ENCODE results near the gene FGR.
"Not testable (repeated sequence)": the region's sequence is repeated elsewhere in the genome, so short reads cannot be mapped to it uniquely, and the experiment has no call there.

The FGR gene

GRCh38 chr1:27624467-27625178 is 10.4 kb downstream of the FGR start:
- Histone ChIP-seq H3K4me3 (ENCODE audit: low read depth, low read length) (no peak overlapping the region), H3K36me3 (ENCODE audit: insufficient read depth, low read length) (no peaks in the 10 kb centered on the region), H3K4me1 (ENCODE audit: control insufficient read depth, insufficient read depth, low read length, unreplicated experiment) (peaks cover 10% of the 10 kb centered on the region)

GRCh38 chr1:27623327-27624212 is 11.4 kb downstream of the FGR start:
- Histone ChIP-seq H3K4me3 (ENCODE audit: low read depth, low read length) (no peak overlapping the region), H3K27me3 (ENCODE audit: insufficient read depth, low read length) (no peaks in the 10 kb centered on the region), H2AFZ (ENCODE audit: low read length, unreplicated experiment) (no peak overlapping the region), H3K79me2 (ENCODE audit: control insufficient read depth, insufficient read depth, low read length, unreplicated experiment) (no peaks in the 10 kb centered on the region), H3K36me3 (ENCODE audit: insufficient read depth, low read length) (no peaks in the 10 kb centered on the region), H3K4me1 (ENCODE audit: control insufficient read depth, insufficient read depth, low read length, unreplicated experiment) (peaks cover 10% of the 10 kb centered on the region), H3K27ac (ENCODE audit: low read depth, low read length) (no peak overlapping the region)

More at GRCh38 chr1:27624467-27625178, 10.4 kb downstream of the FGR start:
- no peaks in the 10 kb centered on the region for H3K27me3 ChIP-seq (ENCODE audit: insufficient read depth, low read length)
- no peak overlapping the region for H3K27ac ChIP-seq (ENCODE audit: low read depth, low read length)
- H2AFZ ChIP-seq (ENCODE audit: low read length, unreplicated experiment): no peak overlapping the region
- no peaks in the 10 kb centered on the region for H3K79me2 ChIP-seq (ENCODE audit: control insufficient read depth, insufficient read depth, low read length, unreplicated experiment)

- H3K27me3 ChIP-seq (ENCODE audit: insufficient read depth, low read length): no peaks in the 10 kb centered on the region
- H3K27ac ChIP-seq (ENCODE audit: low read depth, low read length): no peak overlapping the region
- H3K4me1 ChIP-seq (ENCODE audit: control insufficient read depth, insufficient read depth, low read length, unreplicated experiment): peaks cover 10% of the 10 kb centered on the region
- no peaks in the 10 kb centered on the region for H3K79me2 ChIP-seq (ENCODE audit: control insufficient read depth, insufficient read depth, low read length, unreplicated experiment)
- no peak overlapping the region for H3K4me3 ChIP-seq (ENCODE audit: low read depth, low read length)
- H2AFZ ChIP-seq (ENCODE audit: low read length, unreplicated experiment): no peak overlapping the region
- H3K36me3 ChIP-seq (ENCODE audit: insufficient read depth, low read length): no peaks in the 10 kb centered on the region
Observed at GRCh38 chr1:27622828-27623227, 12.2 kb downstream of the FGR start.

- no peak overlapping the region for H2AFZ ChIP-seq (ENCODE audit: low read length, unreplicated experiment)
Observed at GRCh38 chr1:27621051-27621920, 13.7 kb downstream of the FGR start.

GRCh38 chr1:27619782-27620438 is 15.1 kb downstream of the FGR start:
- not testable (repeated sequence) for H3K4me3 ChIP-seq (ENCODE audit: low read depth, low read length); H3K36me3 ChIP-seq (ENCODE audit: insufficient read depth, low read length); H3K79me2 ChIP-seq (ENCODE audit: control insufficient read depth, insufficient read depth, low read length, unreplicated experiment); H3K27me3 ChIP-seq (ENCODE audit: insufficient read depth, low read length); H3K4me1 ChIP-seq (ENCODE audit: control insufficient read depth, insufficient read depth, low read length, unreplicated experiment); H2AFZ ChIP-seq (ENCODE audit: low read length, unreplicated experiment); H3K27ac ChIP-seq (ENCODE audit: low read depth, low read length)

More at GRCh38 chr1:27621051-27621920, 13.7 kb downstream of the FGR start:
- no peaks in the 10 kb centered on the region for H3K27me3 ChIP-seq (ENCODE audit: insufficient read depth, low read length)
- no peak overlapping the region for H3K4me3 ChIP-seq (ENCODE audit: low read depth, low read length)
- H3K27ac ChIP-seq (ENCODE audit: low read depth, low read length): no peak overlapping the region
- no peaks in the 10 kb centered on the region for H3K79me2 ChIP-seq (ENCODE audit: control insufficient read depth, insufficient read depth, low read length, unreplicated experiment)
- no peaks in the 10 kb centered on the region for H3K36me3 ChIP-seq (ENCODE audit: insufficient read depth, low read length)
- H3K4me1 ChIP-seq (ENCODE audit: control insufficient read depth, insufficient read depth, low read length, unreplicated experiment): peaks cover 10% of the 10 kb centered on the region

- no peak overlapping the region for H2AFZ ChIP-seq (ENCODE audit: low read length, unreplicated experiment)
- no peaks in the 10 kb centered on the region for H3K27me3 ChIP-seq (ENCODE audit: insufficient read depth, low read length)
- H3K79me2 ChIP-seq (ENCODE audit: control insufficient read depth, insufficient read depth, low read length, unreplicated experiment): no peaks in the 10 kb centered on the region
- H3K27ac ChIP-seq (ENCODE audit: low read depth, low read length): no peak overlapping the region
- peaks cover 10% of the 10 kb centered on the region for H3K4me1 ChIP-seq (ENCODE audit: control insufficient read depth, insufficient read depth, low read length, unreplicated experiment)
- H3K36me3 ChIP-seq (ENCODE audit: insufficient read depth, low read length): no peaks in the 10 kb centered on the region
- H3K4me3 ChIP-seq (ENCODE audit: low read depth, low read length): no peak overlapping the region
Observed at GRCh38 chr1:27618341-27619082, 16.5 kb downstream of the FGR start.

- Histone ChIP-seq H3K4me3 (ENCODE audit: low read depth, low read length) (no peak overlapping the region), H2AFZ (ENCODE audit: low read length, unreplicated experiment) (no peak overlapping the region), H3K36me3 (ENCODE audit: insufficient read depth, low read length) (no peaks in the 10 kb centered on the region)
Observed at GRCh38 chr1:27617420-27617819, 17.6 kb downstream of the FGR start.

GRCh38 chr1:27616441-27616840 is 18.5 kb downstream of the FGR start:
- Histone ChIP-seq H3K27ac (ENCODE audit: low read depth, low read length) (no peak overlapping the region), H3K79me2 (ENCODE audit: control insufficient read depth, insufficient read depth, low read length, unreplicated experiment) (no peaks in the 10 kb centered on the region), H3K36me3 (ENCODE audit: insufficient read depth, low read length) (no peaks in the 10 kb centered on the region), H2AFZ (ENCODE audit: low read length, unreplicated experiment) (no peak overlapping the region), H3K4me1 (ENCODE audit: control insufficient read depth, insufficient read depth, low read length, unreplicated experiment) (peaks cover 6% of the 10 kb centered on the region), H3K4me3 (ENCODE audit: low read depth, low read length) (no peak overlapping the region), H3K27me3 (ENCODE audit: insufficient read depth, low read length) (no peaks in the 10 kb centered on the region)

More at GRCh38 chr1:27617420-27617819, 17.6 kb downstream of the FGR start:
- Histone ChIP-seq H3K27me3 (ENCODE audit: insufficient read depth, low read length) (no peaks in the 10 kb centered on the region), H3K27ac (ENCODE audit: low read depth, low read length) (no peak overlapping the region), H3K79me2 (ENCODE audit: control insufficient read depth, insufficient read depth, low read length, unreplicated experiment) (no peaks in the 10 kb centered on the region), H3K4me1 (ENCODE audit: control insufficient read depth, insufficient read depth, low read length, unreplicated experiment) (peaks cover 10% of the 10 kb centered on the region)

- H3K27ac ChIP-seq (ENCODE audit: low read depth, low read length): no peak overlapping the region
- no peaks in the 10 kb centered on the region for H3K4me1 ChIP-seq (ENCODE audit: control insufficient read depth, insufficient read depth, low read length, unreplicated experiment)
- H3K4me3 ChIP-seq (ENCODE audit: low read depth, low read length): no peak overlapping the region
- H2AFZ ChIP-seq (ENCODE audit: low read length, unreplicated experiment): no peak overlapping the region
- H3K27me3 ChIP-seq (ENCODE audit: insufficient read depth, low read length): no peaks in the 10 kb centered on the region
- H3K79me2 ChIP-seq (ENCODE audit: control insufficient read depth, insufficient read depth, low read length, unreplicated experiment): no peaks in the 10 kb centered on the region
- H3K36me3 ChIP-seq (ENCODE audit: insufficient read depth, low read length): no peaks in the 10 kb centered on the region
Observed at GRCh38 chr1:27615346-27616192, 19.4 kb downstream of the FGR start.
